HFFc6 (cell line): ENCODE measurements around the gene MAGEC1. TPM values are rescaled to one million over a fixed set of nuclear protein-coding genes. Genes with fewer than 3 reads are reported as not detected.

Experiments used
- DNase-seq: peaks from one replicate; pipeline ENCODE4 v3.0.0-alpha.2; 2018
- H3K27ac Mint-ChIP-seq: 2 replicates; pipeline ENCODE4 v1.8.0; 2020; ENCODE audit warnings: mild to moderate bottlenecking, mixed read lengths
- H3K27me3 Mint-ChIP-seq: 2 replicates; pipeline ENCODE4 v1.8.0; 2021; ENCODE audit warnings: mild to moderate bottlenecking, moderate library complexity, mixed read lengths; ENCODE audit not compliant: insufficient read depth
- H3K36me3 Mint-ChIP-seq: 2 replicates; pipeline ENCODE4 v1.8.0; 2021; ENCODE audit warnings: low read depth, mixed read lengths
- H3K4me1 Mint-ChIP-seq: 2 replicates; pipeline ENCODE4 v1.8.0; 2020; ENCODE audit warnings: low read depth, mixed read lengths
- H3K4me3 Mint-ChIP-seq: 2 replicates; pipeline ENCODE4 v1.8.0; 2020; ENCODE audit warnings: mild to moderate bottlenecking, moderate library complexity, mixed read lengths
- H3K9me3 Mint-ChIP-seq: 2 replicates; pipeline ENCODE4 v1.8.0; 2020; ENCODE audit warnings: mild to moderate bottlenecking, mixed read lengths
- CTCF ChIP-seq: fragments of 200-600 bp; sonication (generic); IDR thresholded peaks from 2 replicates; pipeline ENCODE4 v1.5.0; 2021; ENCODE audit warnings: antibody characterized with exemption, mild to moderate bottlenecking
- total RNA-seq, 6 experiments: library from RNA; stranded (reverse); fragmentation: NEBNext Ultra II Directional; extraction: Animal tissue kit (Norgen Biotek cat#: 25700); gene quantifications; 2 replicates in 1 of 6; 3 replicates in 5 of 6; pipeline ENCODE4 v1.2.3, GENCODE V29; 2021

The MAGEC1 gene
- total RNA-seq, 6 experiments from 2014 or later = 0.05 to 0.10 (median 0.07) TPM; not detected in 3

DNA sequence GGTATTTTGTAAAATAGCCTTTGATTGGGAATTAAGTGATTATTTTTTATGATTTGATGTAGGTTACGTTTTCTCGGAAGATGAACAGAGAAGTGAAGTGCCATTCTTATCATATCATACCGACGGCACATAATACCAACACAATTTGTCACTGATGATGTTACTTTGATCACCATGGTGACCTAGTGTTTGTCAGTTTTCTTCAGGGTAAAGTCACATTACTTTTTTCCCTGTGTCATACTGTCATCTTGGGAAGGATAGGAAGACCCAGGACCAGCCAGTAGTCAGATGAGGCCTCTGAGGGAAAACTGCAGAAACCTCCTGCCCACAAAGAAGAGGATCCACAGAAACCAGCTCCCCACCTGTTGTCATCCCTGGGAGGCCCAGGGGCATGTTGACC lies 1.3 kb upstream of the MAGEC1 start:
- Mint-ChIP-seq H3K4me1 (no peaks in the 10 kb centered on the region), H3K27me3 (peaks cover 13% of the 10 kb centered on the region)
- TF ChIP-seq CTCF = no peak

GRCh38 chrX:141904262-141904661 lies 568 bp downstream of the MAGEC1 start:
- no peak overlapping the region for H3K4me3 Mint-ChIP-seq
- peaks cover 13% of the 10 kb centered on the region; the same call in 1 of the 2 replicates for H3K36me3 Mint-ChIP-seq
- H3K9me3 Mint-ChIP-seq = peaks cover 32% of the 10 kb centered on the region
- DNase-seq = no peak
- TF ChIP-seq CTCF = no peak
- peaks cover 14% of the 10 kb centered on the region for H3K27me3 Mint-ChIP-seq
- no peaks in the 10 kb centered on the region for H3K4me1 Mint-ChIP-seq
- H3K27ac Mint-ChIP-seq = no peak overlapping the region

More for the DNA sequence above, 1.3 kb upstream of the MAGEC1 start:
- H3K9me3 Mint-ChIP-seq = peaks cover 26% of the 10 kb centered on the region
- peaks cover 13% of the 10 kb centered on the region; the same call in 1 of the 2 replicates for H3K36me3 Mint-ChIP-seq
- DNase-seq = no peak
- H3K4me3 Mint-ChIP-seq = no peak overlapping the region
- H3K27ac Mint-ChIP-seq = no peak overlapping the region

DNA sequence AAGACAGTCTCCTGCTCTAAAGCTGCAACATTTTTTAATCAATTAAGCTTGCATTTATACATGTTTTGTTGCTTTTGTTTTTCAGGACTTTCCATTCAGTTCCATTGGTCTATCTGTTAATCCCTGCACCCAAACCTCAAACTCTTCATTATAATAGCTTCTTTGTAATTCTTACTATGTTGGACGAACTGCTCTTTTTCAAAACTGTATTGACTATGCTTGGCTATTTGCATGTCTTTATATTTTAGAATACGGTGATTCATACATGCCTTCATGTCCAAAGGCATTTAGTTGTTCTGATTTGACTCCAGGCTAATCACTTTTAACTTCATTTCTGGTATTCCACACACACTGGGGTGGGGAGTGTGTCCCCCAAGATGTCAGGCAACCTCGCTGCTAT lies 14.1 kb downstream of the MAGEC1 start:
- no peaks in the 10 kb centered on the region; the same call in 1 of the 2 replicates for H3K4me1 Mint-ChIP-seq
- DNase-seq = no peak
- H3K4me3 Mint-ChIP-seq = no peak overlapping the region
- H3K27me3 Mint-ChIP-seq = no peaks in the 10 kb centered on the region; the same call in 1 of the 2 replicates
- TF ChIP-seq CTCF = no peak
- H3K36me3 Mint-ChIP-seq = no peaks in the 10 kb centered on the region
- H3K27ac Mint-ChIP-seq = no peak overlapping the region
- no peaks in the 10 kb centered on the region for H3K9me3 Mint-ChIP-seq

- H3K4me3 Mint-ChIP-seq = no peak overlapping the region
- DNase-seq = no peak
- no peaks in the 10 kb centered on the region for H3K4me1 Mint-ChIP-seq
Measured at GRCh38 chrX:141924293-141924692, 20.6 kb downstream of the MAGEC1 start.

GRCh38 chrX:141928432-141928831 lies 24.7 kb downstream of the MAGEC1 start:
- no peak for DNase-seq
- H3K4me3 Mint-ChIP-seq = no peak overlapping the region
- H3K36me3 Mint-ChIP-seq = no peaks in the 10 kb centered on the region
- no peak for TF ChIP-seq CTCF
- no peaks in the 10 kb centered on the region for H3K9me3 Mint-ChIP-seq
- H3K4me1 Mint-ChIP-seq = no peaks in the 10 kb centered on the region
- H3K27ac Mint-ChIP-seq = no peak overlapping the region
- H3K27me3 Mint-ChIP-seq = no peaks in the 10 kb centered on the region

More at GRCh38 chrX:141924293-141924692, 20.6 kb downstream of the MAGEC1 start:
- Mint-ChIP-seq H3K27me3 (no peaks in the 10 kb centered on the region; the same call in 1 of the 2 replicates), H3K27ac (no peak overlapping the region), H3K36me3 (no peaks in the 10 kb centered on the region), H3K9me3 (no peaks in the 10 kb centered on the region)
- TF ChIP-seq CTCF = no peak
